HG03520 (cell line): Measurements from ENCODE around the gene IFNK.

Source experiments
- ATAC-seq: cut with Tn5 transposase; IDR thresholded peaks from one replicate; pipeline ENCODE4 v1.9.1; 2021; ENCODE audit warnings: mild to moderate bottlenecking, moderate library complexity; ENCODE audit not compliant: unreplicated experiment

IFNK gene

GRCh38 chr9:27510780-27511179 lies 13.3 kb upstream of the IFNK start:
- ATAC-seq = no peak

- ATAC-seq = no peak
Observed at GRCh38 chr9:27511771-27512170, 12.3 kb upstream of the IFNK start.

- ATAC-seq = no peak
Observed at GRCh38 chr9:27514551-27514950, 9.5 kb upstream of the IFNK start.

GRCh38 chr9:27518006-27518405 lies 6.1 kb upstream of the IFNK start:
- ATAC-seq = no peak

GRCh38 chr9:27518809-27519208 lies 5.3 kb upstream of the IFNK start:
- ATAC-seq = no peak

GRCh38 chr9:27519466-27520465 lies 4.3 kb upstream of the IFNK start:
- no peak for ATAC-seq

- ATAC-seq = no peak
Observed at GRCh38 chr9:27520986-27521385, 3.1 kb upstream of the IFNK start.

GRCh38 chr9:27523141-27523540 lies 949 bp upstream of the IFNK start:
- ATAC-seq = no peak

GRCh38 chr9:27527702-27528075 lies 3.6 kb downstream of the IFNK start:
- ATAC-seq = no peak

GRCh38 chr9:27528076-27528885 lies 4.2 kb downstream of the IFNK start:
- peak; percentile 45 for ATAC-seq

GRCh38 chr9:27528886-27529315 lies 4.8 kb downstream of the IFNK start:
- peak; percentile 39 for ATAC-seq

GRCh38 chr9:27529316-27530278 lies 5.5 kb downstream of the IFNK start, which contains the start of gene MOB3B:
Gene MOB3B (minus strand): TSS chr9:27529814. CDS start chr9:27455550, 74,264 bp downstream.
- peak; percentile 77 for ATAC-seq

GRCh38 chr9:27530915-27531755 lies 7.0 kb downstream of the IFNK start:
- no peak for ATAC-seq

GRCh38 chr9:27532046-27532445 lies 8.0 kb downstream of the IFNK start:
- ATAC-seq = no peak

- no peak for ATAC-seq
Observed at GRCh38 chr9:27533311-27533710, 9.2 kb downstream of the IFNK start.

- no peak for ATAC-seq
Observed at GRCh38 chr9:27534131-27534530, 10.0 kb downstream of the IFNK start.

- ATAC-seq = no peak
Observed at GRCh38 chr9:27534658-27535209, 10.6 kb downstream of the IFNK start.

GRCh38 chr9:27535701-27536118 lies 11.6 kb downstream of the IFNK start:
- peak; percentile 80 for ATAC-seq

- ATAC-seq = no peak
Observed at GRCh38 chr9:27536168-27536567, 12.1 kb downstream of the IFNK start.
